ENCODE measurements around the gene IER3.
A peak's percentile ranks its signal among the peaks of the same experiment; 100 is the strongest.

IER3 gene

DNA sequence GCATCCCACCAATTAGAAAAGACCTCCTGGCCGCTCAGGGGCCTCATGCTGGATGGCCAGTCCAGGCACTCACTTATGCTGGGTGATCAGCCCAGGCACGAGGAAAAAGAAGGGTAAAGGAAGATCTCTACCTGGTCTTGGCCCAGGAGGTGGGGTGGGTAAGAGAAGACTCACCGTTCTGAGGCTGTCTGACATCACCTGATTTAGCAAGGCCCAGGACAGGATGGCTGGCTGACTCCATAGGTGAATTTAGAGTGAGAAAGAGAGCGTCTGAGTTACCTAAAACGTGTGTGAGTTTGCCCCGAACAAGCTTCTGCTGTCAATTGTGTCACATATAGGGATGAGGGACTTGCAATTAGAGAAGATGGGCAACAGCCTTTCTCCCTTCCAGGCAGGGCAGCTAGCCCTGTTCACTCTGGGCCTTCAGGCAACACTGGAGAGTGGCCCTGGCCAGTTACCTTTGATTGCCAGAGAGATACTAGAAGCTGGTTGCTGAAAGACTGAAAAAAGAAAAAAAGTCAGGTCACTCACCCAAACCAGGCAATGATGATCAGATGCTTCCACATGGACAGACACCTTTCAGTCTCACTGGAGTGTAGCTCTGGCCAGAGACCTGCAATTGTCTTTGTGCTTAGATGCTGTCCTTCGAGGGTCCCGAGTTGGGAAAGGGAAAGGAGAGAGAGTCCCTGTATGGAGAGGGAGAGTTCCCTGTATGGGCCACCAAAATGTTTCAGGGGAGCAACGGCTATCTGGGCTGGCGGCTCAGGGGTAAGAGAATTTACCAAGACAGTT is 35.7 kb upstream of the IER3 start:
- Histone ChIP-seq H3K4me1 (ENCODE audit: control insufficient read depth, insufficient read depth, low read length, poor library complexity, severe bottlenecking) (peaks cover 30% of the 10 kb centered on the region), H3K27ac (ENCODE audit: low read depth, low read length, severe bottlenecking) (peak overlapping the region; percentile 80), H3K4me3 (ENCODE audit: extremely low read depth, insufficient read depth, low read length, poor library complexity, severe bottlenecking) (no peak overlapping the region), H3K36me3 (ENCODE audit: control insufficient read depth, insufficient read depth, low read length) (no peaks in the 10 kb centered on the region), H3K9me3 (ENCODE audit: control insufficient read depth, low read length) (no peaks in the 10 kb centered on the region)
- WGBS, 2 experiments (ENCODE audit: insufficient coverage in 2 of 2): 91 to 97% methylated on average over 9 to 10 of the region's 10 CpGs

DNA sequence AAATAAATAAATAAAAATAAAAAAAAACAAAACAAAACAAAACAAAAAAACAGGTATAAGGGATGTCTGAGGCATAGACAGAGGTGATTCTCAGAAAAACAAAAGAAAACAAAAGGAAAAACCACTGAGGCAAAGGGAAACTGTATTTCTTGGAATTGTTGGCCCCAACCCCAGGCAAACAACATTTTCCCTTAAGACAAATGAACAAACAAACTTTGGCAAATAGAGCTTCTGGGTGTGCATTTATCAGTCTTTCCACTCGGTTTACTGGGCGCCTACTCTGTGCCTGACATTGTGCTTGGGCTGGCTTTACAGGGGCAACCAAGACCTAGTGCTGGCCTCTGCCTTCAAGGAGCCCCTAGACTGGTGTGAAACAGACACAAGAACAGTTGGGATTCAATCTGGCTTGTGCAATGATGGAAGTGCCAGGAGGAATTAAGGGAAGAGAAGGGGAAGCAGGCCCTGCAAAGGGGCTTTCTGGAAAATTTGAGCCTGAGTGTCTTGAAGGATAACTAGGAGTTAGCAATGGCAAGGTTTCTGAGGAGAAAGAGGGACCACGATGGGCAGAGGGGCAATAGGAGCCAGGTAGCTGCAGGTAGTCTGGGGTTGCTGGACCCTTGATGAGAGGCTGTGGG is 33.8 kb upstream of the IER3 start:
- 96 to 97% methylated on average over 3 of the region's 3 CpGs for WGBS, 2 experiments (ENCODE audit: insufficient coverage in 2 of 2)
- H3K27ac ChIP-seq (ENCODE audit: low read depth, low read length, severe bottlenecking): peak overlapping the region; percentile 3

DNA sequence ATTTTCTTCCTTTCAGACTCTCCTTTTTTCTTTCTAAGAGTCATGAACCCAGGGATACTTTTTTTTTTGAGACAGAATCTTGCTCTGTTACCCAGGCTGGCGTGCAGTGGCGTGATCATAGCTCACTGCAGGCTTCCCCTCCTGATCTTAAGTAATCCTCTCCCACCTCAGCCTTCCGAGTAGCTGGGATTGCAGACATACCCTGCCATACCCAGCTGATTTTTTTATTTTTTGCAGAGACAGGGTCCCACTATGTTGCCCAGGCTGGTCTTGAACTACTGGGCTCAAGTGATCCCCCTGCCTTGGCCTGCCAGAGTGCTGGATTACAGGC is 32.8 kb upstream of the IER3 start:
- H3K9me3 ChIP-seq (ENCODE audit: control insufficient read depth, low read length): no peaks in the 10 kb centered on the region
- 90 to 96% methylated on average over 3 of the region's 3 CpGs for WGBS, 2 experiments (ENCODE audit: insufficient coverage in 2 of 2)
- no peak overlapping the region for H3K4me3 ChIP-seq (ENCODE audit: extremely low read depth, insufficient read depth, low read length, poor library complexity, severe bottlenecking)
- H3K4me1 ChIP-seq (ENCODE audit: control insufficient read depth, insufficient read depth, low read length, poor library complexity, severe bottlenecking): peaks cover 31% of the 10 kb centered on the region
- H3K36me3 ChIP-seq (ENCODE audit: control insufficient read depth, insufficient read depth, low read length): no peaks in the 10 kb centered on the region
- H3K27ac ChIP-seq (ENCODE audit: low read depth, low read length, severe bottlenecking): no peak overlapping the region

More for the DNA sequence above, 33.8 kb upstream of the IER3 start:
- H3K9me3 ChIP-seq (ENCODE audit: control insufficient read depth, low read length): no peaks in the 10 kb centered on the region
- peaks cover 36% of the 10 kb centered on the region for H3K4me1 ChIP-seq (ENCODE audit: control insufficient read depth, insufficient read depth, low read length, poor library complexity, severe bottlenecking)
- no peak overlapping the region for H3K4me3 ChIP-seq (ENCODE audit: extremely low read depth, insufficient read depth, low read length, poor library complexity, severe bottlenecking)
- no peaks in the 10 kb centered on the region for H3K36me3 ChIP-seq (ENCODE audit: control insufficient read depth, insufficient read depth, low read length)

DNA sequence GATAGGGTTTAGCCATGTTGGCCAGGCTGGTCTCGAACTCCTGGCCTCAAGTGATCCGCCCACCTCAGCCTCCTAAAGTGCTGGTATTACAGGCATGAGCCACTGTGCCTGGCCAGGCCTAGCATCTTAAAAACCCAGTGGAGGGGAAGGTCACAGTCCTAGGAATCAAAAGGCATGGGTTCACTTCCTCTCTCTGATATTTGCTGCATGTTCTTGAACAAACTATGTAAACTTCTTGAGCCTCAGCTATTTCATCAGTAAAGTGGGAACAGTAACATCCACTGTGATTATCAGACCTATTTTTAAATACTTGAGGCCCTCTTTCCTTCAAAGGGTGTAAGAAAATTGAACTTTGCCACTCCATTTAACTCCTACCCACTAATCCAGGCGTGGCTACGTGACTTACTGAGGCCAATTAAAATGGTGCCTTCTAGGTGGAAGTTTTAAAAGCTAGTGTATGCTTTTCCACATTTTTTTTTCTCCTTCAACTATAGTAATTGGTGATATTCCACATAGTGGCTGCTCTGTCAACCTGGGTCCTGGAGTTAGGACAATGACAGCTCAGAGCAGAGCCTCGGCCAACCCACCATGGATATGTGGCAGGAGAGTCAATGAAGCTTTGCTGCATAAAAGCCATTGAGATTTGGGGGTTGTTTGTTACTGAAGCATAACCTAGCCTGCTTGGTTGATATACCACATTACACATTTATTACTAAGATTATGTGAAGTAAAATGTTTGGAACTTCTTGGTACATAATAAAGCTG is 32.2 kb upstream of the IER3 start:
- H3K4me1 ChIP-seq (ENCODE audit: control insufficient read depth, insufficient read depth, low read length, poor library complexity, severe bottlenecking): peaks cover 25% of the 10 kb centered on the region
- no peaks in the 10 kb centered on the region for H3K36me3 ChIP-seq (ENCODE audit: control insufficient read depth, insufficient read depth, low read length)
- no peaks in the 10 kb centered on the region for H3K9me3 ChIP-seq (ENCODE audit: control insufficient read depth, low read length)
- no peak overlapping the region for H3K4me3 ChIP-seq (ENCODE audit: extremely low read depth, insufficient read depth, low read length, poor library complexity, severe bottlenecking)
- 96 to 100% methylated on average over 2 to 3 of the region's 5 CpGs for WGBS, 2 experiments (ENCODE audit: insufficient coverage in 2 of 2)
- no peak overlapping the region for H3K27ac ChIP-seq (ENCODE audit: low read depth, low read length, severe bottlenecking)

DNA sequence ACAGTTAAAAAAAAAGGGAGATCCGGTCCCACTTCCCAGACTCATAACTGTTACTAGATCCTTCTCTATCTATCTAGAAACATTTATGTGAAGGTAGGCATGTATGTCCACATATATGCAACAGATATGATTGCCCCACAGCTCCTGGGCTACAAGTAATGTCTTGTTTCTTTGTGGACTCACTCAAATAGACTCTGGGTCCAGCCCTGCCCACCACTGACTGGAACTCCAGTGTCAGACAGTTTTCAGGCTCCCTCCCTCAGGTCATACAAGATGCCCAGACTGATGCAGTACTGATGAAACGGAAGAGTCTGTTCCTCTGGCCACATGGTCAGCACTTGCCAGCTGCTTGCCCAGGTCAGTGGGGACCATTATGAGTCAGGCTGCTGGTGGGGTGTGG is 30.8 kb upstream of the IER3 start:
- Histone ChIP-seq H3K27ac (ENCODE audit: low read depth, low read length, severe bottlenecking) (no peak overlapping the region), H3K36me3 (ENCODE audit: control insufficient read depth, insufficient read depth, low read length) (no peaks in the 10 kb centered on the region), H3K9me3 (ENCODE audit: control insufficient read depth, low read length) (no peaks in the 10 kb centered on the region), H3K4me1 (ENCODE audit: control insufficient read depth, insufficient read depth, low read length, poor library complexity, severe bottlenecking) (peaks cover 34% of the 10 kb centered on the region), H3K4me3 (ENCODE audit: extremely low read depth, insufficient read depth, low read length, poor library complexity, severe bottlenecking) (no peak overlapping the region)
- WGBS, 2 experiments (ENCODE audit: insufficient coverage in 2 of 2): 100% methylated on average over 1 of the region's 2 CpGs; no CpG with 5 or more reads in 1 of the 2 experiments

DNA sequence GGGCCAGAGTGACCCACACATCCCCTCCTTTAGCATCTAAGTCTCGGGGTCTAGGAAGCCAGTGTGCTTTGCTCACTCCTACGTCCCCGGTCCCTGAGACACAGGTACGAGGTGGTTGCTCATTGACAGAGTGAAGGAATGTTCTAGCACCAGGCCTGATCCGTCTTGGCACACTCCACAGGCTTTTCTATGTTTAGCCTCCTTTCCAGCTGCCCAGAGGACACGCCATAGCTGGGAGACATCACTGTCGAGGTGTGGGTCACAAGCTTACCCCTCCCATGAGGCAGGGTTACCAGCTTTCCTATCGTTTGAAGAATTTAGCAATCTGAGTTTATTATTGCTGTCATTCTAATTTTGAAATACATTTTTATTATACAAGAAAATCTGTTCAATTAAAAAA is 30.4 kb upstream of the IER3 start:
- WGBS, 2 experiments (ENCODE audit: insufficient coverage in 2 of 2): 96 to 100% methylated on average over 4 to 7 of the region's 8 CpGs
- H3K36me3 ChIP-seq (ENCODE audit: control insufficient read depth, insufficient read depth, low read length): no peaks in the 10 kb centered on the region
- no peak overlapping the region for H3K27ac ChIP-seq (ENCODE audit: low read depth, low read length, severe bottlenecking)
- no peaks in the 10 kb centered on the region for H3K9me3 ChIP-seq (ENCODE audit: control insufficient read depth, low read length)
- peaks cover 35% of the 10 kb centered on the region for H3K4me1 ChIP-seq (ENCODE audit: control insufficient read depth, insufficient read depth, low read length, poor library complexity, severe bottlenecking)
- no peak overlapping the region for H3K4me3 ChIP-seq (ENCODE audit: extremely low read depth, insufficient read depth, low read length, poor library complexity, severe bottlenecking)

DNA sequence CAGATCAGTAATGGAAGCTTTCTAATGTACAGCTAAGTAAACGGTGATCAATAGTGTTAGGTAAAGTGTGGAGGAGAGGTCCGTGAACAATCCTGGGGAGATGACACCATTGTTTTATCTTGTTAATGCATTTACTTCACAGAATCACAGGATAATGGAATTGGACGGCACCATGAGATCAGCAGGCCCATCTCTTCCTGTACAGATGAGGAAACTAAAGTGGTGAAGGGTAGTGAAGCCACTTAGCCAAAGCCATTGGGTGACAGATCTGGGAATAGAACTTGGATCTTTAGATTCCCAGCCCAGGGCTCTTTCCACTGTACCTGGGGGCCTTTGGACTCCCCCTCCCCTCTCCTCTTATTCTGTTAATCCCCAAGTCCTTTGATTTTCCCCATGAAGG is 26.2 kb upstream of the IER3 start:
- Histone ChIP-seq H3K9me3 (ENCODE audit: control insufficient read depth, low read length) (no peaks in the 10 kb centered on the region), H3K4me1 (ENCODE audit: control insufficient read depth, insufficient read depth, low read length, poor library complexity, severe bottlenecking) (peaks cover 53% of the 10 kb centered on the region), H3K27ac (ENCODE audit: low read depth, low read length, severe bottlenecking) (peak overlapping the region; percentile 99), H3K36me3 (ENCODE audit: control insufficient read depth, insufficient read depth, low read length) (no peaks in the 10 kb centered on the region), H3K4me3 (ENCODE audit: extremely low read depth, insufficient read depth, low read length, poor library complexity, severe bottlenecking) (no peak overlapping the region)
- WGBS, 2 experiments (ENCODE audit: insufficient coverage in 2 of 2): 100% methylated on average over 1 of the region's 3 CpGs

DNA sequence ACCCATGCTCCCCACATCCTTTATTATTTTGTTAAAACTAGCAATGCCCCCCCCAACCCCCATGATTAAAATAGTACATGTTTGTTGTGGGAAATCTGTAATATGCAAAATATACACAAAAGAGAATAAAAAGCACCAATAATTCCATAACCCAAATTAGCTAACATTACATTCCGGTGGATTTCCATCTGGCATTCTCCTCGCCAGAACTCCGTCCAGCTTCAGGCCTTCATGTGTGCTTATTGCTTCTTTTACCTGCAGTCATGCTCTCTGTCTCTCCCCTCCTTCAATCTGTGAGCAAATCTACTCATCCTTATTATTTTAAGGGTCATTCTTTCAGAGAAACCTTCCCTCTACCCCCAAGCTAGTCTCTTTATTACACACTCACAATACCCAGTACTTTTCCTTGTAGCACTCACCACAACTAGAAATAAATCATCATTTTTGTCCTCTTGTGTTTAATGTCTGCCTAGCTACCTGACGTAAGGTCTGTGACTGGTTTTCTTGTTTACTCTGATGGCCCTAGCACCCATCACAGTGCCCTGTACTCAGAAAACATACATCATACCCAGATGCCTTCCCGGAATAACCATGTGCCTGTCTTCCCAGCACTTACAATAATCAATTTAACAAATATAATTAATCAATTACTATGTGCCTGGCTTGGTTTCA is 25.6 kb upstream of the IER3 start:
- Histone ChIP-seq H3K9me3 (ENCODE audit: control insufficient read depth, low read length) (no peaks in the 10 kb centered on the region), H3K4me1 (ENCODE audit: control insufficient read depth, insufficient read depth, low read length, poor library complexity, severe bottlenecking) (peaks cover 53% of the 10 kb centered on the region), H3K4me3 (ENCODE audit: extremely low read depth, insufficient read depth, low read length, poor library complexity, severe bottlenecking) (no peak overlapping the region), H3K27ac (ENCODE audit: low read depth, low read length, severe bottlenecking) (peak overlapping the region; percentile 99), H3K36me3 (ENCODE audit: control insufficient read depth, insufficient read depth, low read length) (no peaks in the 10 kb centered on the region)
- 50 to 70% methylated on average over 4 to 5 of the region's 5 CpGs for WGBS, 2 experiments (ENCODE audit: insufficient coverage in 2 of 2)

DNA sequence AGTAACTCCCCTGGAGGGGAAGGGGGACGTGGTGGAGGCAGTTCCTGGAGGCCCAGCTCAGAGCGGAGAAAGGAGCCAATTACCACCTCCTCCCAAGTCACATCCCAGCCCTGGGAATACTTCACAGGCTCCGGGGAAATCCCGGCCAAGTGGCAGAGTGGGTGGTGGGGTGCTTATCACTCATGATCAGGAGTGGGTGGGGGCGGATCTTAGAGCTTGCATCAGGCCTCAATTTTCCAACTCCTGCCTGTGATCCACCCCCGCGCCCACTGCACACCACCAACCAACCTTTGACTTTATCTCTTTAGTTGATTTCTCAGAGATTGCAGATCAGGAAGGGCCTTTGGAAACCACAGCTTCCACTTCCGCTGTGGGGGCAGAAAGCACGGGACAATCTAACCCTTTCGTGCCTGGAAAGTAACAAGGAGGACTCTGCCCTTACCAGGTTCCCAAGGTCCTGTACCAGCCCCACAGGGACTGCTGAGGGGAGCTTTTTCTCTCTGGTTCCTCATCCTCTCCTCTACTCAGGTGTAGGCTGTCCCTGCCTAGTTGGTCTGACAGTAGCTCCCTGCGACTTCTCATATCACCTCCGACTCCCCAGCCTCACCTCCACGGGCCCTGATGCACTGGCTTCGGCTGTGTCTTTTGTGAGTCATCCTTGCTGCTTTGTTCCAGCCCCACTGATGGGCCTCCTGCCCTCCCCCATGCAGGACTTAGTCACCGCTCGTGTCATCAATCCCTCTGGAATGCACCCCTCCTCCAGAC is 24.9 kb upstream of the IER3 start:
- H3K4me3 ChIP-seq (ENCODE audit: extremely low read depth, insufficient read depth, low read length, poor library complexity, severe bottlenecking): peak overlapping the region; percentile 6
- WGBS, 2 experiments (ENCODE audit: insufficient coverage in 2 of 2): 6 to 8% methylated on average over 8 to 9 of the region's 16 CpGs
- H3K9me3 ChIP-seq (ENCODE audit: control insufficient read depth, low read length): no peaks in the 10 kb centered on the region
- peaks cover 59% of the 10 kb centered on the region for H3K4me1 ChIP-seq (ENCODE audit: control insufficient read depth, insufficient read depth, low read length, poor library complexity, severe bottlenecking)
- peak overlapping the region; percentile 99 for H3K27ac ChIP-seq (ENCODE audit: low read depth, low read length, severe bottlenecking)
- H3K36me3 ChIP-seq (ENCODE audit: control insufficient read depth, insufficient read depth, low read length): no peaks in the 10 kb centered on the region

DNA sequence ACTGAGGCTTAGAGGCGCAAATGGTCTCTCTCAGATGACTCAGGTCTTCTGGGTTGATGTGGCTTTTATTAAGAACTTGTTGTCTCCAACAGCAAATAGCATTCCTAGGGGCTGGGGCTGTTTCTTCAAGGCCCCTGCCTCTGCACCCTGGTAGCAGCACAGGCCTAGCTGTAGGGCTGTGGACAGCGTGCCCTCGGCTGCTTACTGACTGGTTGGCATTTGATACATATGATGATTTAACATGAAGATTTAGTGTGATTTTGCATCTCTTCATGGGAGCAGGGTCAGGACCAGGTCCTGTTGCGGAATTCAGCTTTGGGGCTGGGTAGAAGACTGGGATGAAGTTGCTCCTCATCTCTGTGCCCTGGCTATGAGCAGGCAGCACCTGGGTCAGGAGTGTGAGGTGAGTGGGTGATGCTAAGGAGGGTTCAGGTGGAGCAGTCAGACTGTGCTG is 24.3 kb upstream of the IER3 start:
- no peak overlapping the region for H3K4me3 ChIP-seq (ENCODE audit: extremely low read depth, insufficient read depth, low read length, poor library complexity, severe bottlenecking)
- peaks cover 61% of the 10 kb centered on the region for H3K4me1 ChIP-seq (ENCODE audit: control insufficient read depth, insufficient read depth, low read length, poor library complexity, severe bottlenecking)
- 88% methylated on average over 4 of the region's 4 CpGs; no CpG with 5 or more reads in 1 of the 2 experiments for WGBS, 2 experiments (ENCODE audit: insufficient coverage in 2 of 2)
- peak overlapping the region; percentile 99 for H3K27ac ChIP-seq (ENCODE audit: low read depth, low read length, severe bottlenecking)
- H3K9me3 ChIP-seq (ENCODE audit: control insufficient read depth, low read length): no peaks in the 10 kb centered on the region
- H3K36me3 ChIP-seq (ENCODE audit: control insufficient read depth, insufficient read depth, low read length): no peaks in the 10 kb centered on the region

Data from mesodermal cell (in vitro differentiated cells).